Right lobe of liver (tissue), 6 donors: Measurements from ENCODE around the gene GNAI2. TPM values are rescaled to one million over a fixed set of nuclear protein-coding genes. Genes with fewer than 3 reads are reported as not detected.

Source experiments
- ATAC-seq, 4 donors: fragments of 200-7000 bp; cut with Tn5 transposase; one replicate each; pipeline ENCODE4 v1.9.1; 2020; ENCODE audit warnings: mild to moderate bottlenecking in 4 of 4, moderate library complexity in 4 of 4
- DNase-seq, 3 donors: peaks; one replicate each; pipeline ENCODE4 v3.0.0-alpha.2; 2020
- H3K27ac ChIP-seq, 3 donors: fragments of 200-600 bp; one replicate each; pipeline ENCODE4 v1.8.0; 2022
- H3K27me3 ChIP-seq, 2 donors: fragments of 200-600 bp; one replicate each; pipeline ENCODE4 v1.8.0; 2022
- H3K36me3 ChIP-seq, 4 donors: fragments of 200-600 bp; sonication (generic) in 1 of 4; one replicate each; pipeline versions ENCODE4 v1.5.1 to v1.8.0; 2017 to 2022; ENCODE audit warnings: control low read depth in 1 of 4
- H3K4me1 ChIP-seq, 4 donors: fragments of 200-600 bp; sonication (generic) in 1 of 4; one replicate each; pipeline versions ENCODE4 v1.5.1 to v1.8.0; 2017 to 2022; ENCODE audit warnings: control low read depth in 1 of 4
- H3K4me3 ChIP-seq, 3 donors: fragments of 200-600 bp; one replicate each; pipeline ENCODE4 v1.8.0; 2022
- H3K9me3 ChIP-seq, 4 donors: fragments of 200-600 bp; sonication (generic) in 1 of 4; one replicate each; pipeline versions ENCODE4 v1.5.1 to v1.8.0; 2017 to 2022; ENCODE audit warnings: control low read depth in 1 of 4
- CTCF ChIP-seq, 4 donors: fragments of 200-600 bp in 3 of 4; fragments of 450-650 bp in 1 of 4; IDR thresholded peaks; one replicate each; pipeline versions ENCODE4 v1.5.1 to v1.8.0; 2016 to 2022; ENCODE audit warnings: antibody characterized with exemption in 4 of 4, mild to moderate bottlenecking in 2 of 4
- POLR2A ChIP-seq: fragments of 450-650 bp; IDR thresholded peaks from one replicate; pipeline ENCODE4 v1.6.1; 2017; ENCODE audit warnings: antibody characterized with exemption, mild to moderate bottlenecking
- WGBS: methylation state at CpG from one replicate; pipeline ENCODE4 v1.1.6; 2018; ENCODE audit warnings: low coverage, low lambda C conversion rate; ENCODE audit not compliant: insufficient coverage; ENCODE audit errors: missing lambda C conversion rate; 5-methylcytosine and 5-hydroxymethylcytosine counted together
- intact Hi-C, 2 donors: fragments of 100-400 bp; cut with DNase I; formaldehyde crosslinking; loops; one replicate each; pipeline versions ENCODE4 v1.11.2 to v1.14.1; 2022
- total RNA-seq, 6 experiments: library from RNA; depleted of rRNA in 2 of 6; stranded (reverse); fragments of >200 nt in 2 of 6; fragmentation: NEBNext Ultra II Directional in 3 of 6; extraction: Animal tissue kit (Norgen Biotek cat#: 25700) in 3 of 6; gene quantifications; one replicate each; pipeline versions ENCODE4 v1.1.0 to v1.2.4, GENCODE V29; 2016 to 2023
- donor health status: DM: no; HTN: yes; CAD: no.
- donor health status: DM: no; HTN: no; CAD: no.
- donor health status: DM: no; HTN: no; CAD: no.
- donor health status: DM: no; HTN: yes; CAD: no.
- donor health status: DM: no; HTN: yes; CAD: no.

The GNAI2 gene
- total RNA-seq, 6 experiments from 2014 or later: 73.3 to 125 (median 98.7) TPM

- Histone ChIP-seq H3K27ac (no peak overlapping the region), H3K4me3 (no peak overlapping the region), H3K4me1 (peaks cover 0 to 11% (median 0%) of the 10 kb centered on the region in 4 donors), H3K27me3 (no peaks in the 10 kb centered on the region), H3K9me3 (no peaks in the 10 kb centered on the region), H3K36me3 (no peaks in the 10 kb centered on the region)
- DNase-seq: no peak
- 92% methylated on average over 4 of the region's 6 CpGs for WGBS
- TF ChIP-seq CTCF (IDR thresholded peaks at IDR 0.05): no peak
- no peak for TF ChIP-seq POLR2A
- intact Hi-C loops: loop anchor here (5.0 to 10.0 kb wide), 2 partner anchors 39 to 141 kb away; no protein-coding TSS in a partner anchor
- ATAC-seq: no peak
Measured at GRCh38 chr3:50266017-50266416, 30.0 kb downstream of the GNAI2 start.

GRCh38 chr3:50266836-50267235 lies 30.8 kb downstream of the GNAI2 start:
- ATAC-seq (peak in 1 of 4 donors; percentile 1), DNase-seq (no peak)
- no peak for TF ChIP-seq POLR2A
- TF ChIP-seq CTCF (IDR thresholded peaks at IDR 0.05): no peak
- intact Hi-C loops: loop anchor here (5.0 to 10.0 kb wide), 2 partner anchors 40 to 142 kb away; no protein-coding TSS in a partner anchor
- H3K9me3 ChIP-seq: no peaks in the 10 kb centered on the region
- H3K27me3 ChIP-seq: no peaks in the 10 kb centered on the region
- peak overlapping the region in 2 of 3 donors; percentile 31 to 59 for H3K4me3 ChIP-seq
- WGBS: 82% methylated on average over 2 of the region's 7 CpGs
- H3K27ac ChIP-seq: peak overlapping the region in 2 of 3 donors; percentile 1 to 68
- no peaks in the 10 kb centered on the region for H3K36me3 ChIP-seq
- H3K4me1 ChIP-seq: peaks cover 0 to 19% (median 0%) of the 10 kb centered on the region in 4 donors

GRCh38 chr3:50267280-50267913 lies 31.4 kb downstream of the GNAI2 start:
- H3K4me3 ChIP-seq: peak overlapping the region in 2 of 3 donors; percentile 31 to 59
- H3K36me3 ChIP-seq: no peaks in the 10 kb centered on the region
- H3K27ac ChIP-seq: peak overlapping the region in 2 of 3 donors; percentile 1 to 68
- TF ChIP-seq CTCF (IDR thresholded peaks at IDR 0.05) (no peak), POLR2A (peak; percentile 39)
- intact Hi-C loops: loop anchor here (5.0 to 10.0 kb wide), 2 partner anchors 40 to 143 kb away; no protein-coding TSS in a partner anchor
- ATAC-seq: peak; percentile 17 to 75 (median 62)
- WGBS: 0% methylated on average over 16 of the region's 22 CpGs
- peaks cover 0 to 25% (median 0%) of the 10 kb centered on the region in 4 donors for H3K4me1 ChIP-seq
- DNase-seq: peak in 1 of 3 donors; percentile 77
- no peaks in the 10 kb centered on the region for H3K9me3 ChIP-seq
- no peaks in the 10 kb centered on the region for H3K27me3 ChIP-seq

DNA sequence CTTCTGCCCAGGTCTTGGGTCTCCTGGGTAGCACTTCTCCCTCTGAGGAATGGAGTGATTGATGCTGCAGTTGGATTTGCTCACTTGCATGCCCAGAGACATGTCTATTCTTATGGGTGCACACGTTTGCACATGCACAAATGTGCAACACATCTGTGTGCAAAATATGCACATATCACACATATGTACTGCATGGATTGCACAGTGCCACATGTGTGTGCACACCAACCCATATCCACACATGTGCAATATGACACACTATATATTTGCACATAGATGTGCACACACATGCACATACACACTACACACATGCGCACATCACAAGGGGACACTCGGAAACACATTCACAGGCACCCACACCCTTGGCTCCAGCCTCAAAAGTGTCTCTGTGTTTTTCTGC lies 32.3 kb downstream of the GNAI2 start:
- TF ChIP-seq CTCF (IDR thresholded peaks at IDR 0.05) (no peak), POLR2A (no peak)
- no peak for DNase-seq
- ATAC-seq: no peak
- H3K36me3 ChIP-seq: no peaks in the 10 kb centered on the region
- no peak overlapping the region for H3K27ac ChIP-seq
- no peaks in the 10 kb centered on the region for H3K27me3 ChIP-seq
- no peaks in the 10 kb centered on the region for H3K9me3 ChIP-seq
- 60% methylated on average over 3 of the region's 3 CpGs for whole genome bisulfite sequencing
- intact Hi-C loops: loop anchor here (5.0 to 10.0 kb wide), 2 partner anchors 41 to 143 kb away; no protein-coding TSS in a partner anchor
- H3K4me3 ChIP-seq: no peak overlapping the region
- H3K4me1 ChIP-seq: peaks cover 0 to 31% (median under 1%) of the 10 kb centered on the region in 4 donors
